NCI-H1417 treated with DMSO at 0.1 percent for 48 hours (cell line): ENCODE results near the gene CSMD2.

Experiments used
- DNase-seq: peaks from one replicate; lab custom pipeline; 2025; lab: John Stamatoyannopoulos, UW

CSMD2 gene

DNA sequence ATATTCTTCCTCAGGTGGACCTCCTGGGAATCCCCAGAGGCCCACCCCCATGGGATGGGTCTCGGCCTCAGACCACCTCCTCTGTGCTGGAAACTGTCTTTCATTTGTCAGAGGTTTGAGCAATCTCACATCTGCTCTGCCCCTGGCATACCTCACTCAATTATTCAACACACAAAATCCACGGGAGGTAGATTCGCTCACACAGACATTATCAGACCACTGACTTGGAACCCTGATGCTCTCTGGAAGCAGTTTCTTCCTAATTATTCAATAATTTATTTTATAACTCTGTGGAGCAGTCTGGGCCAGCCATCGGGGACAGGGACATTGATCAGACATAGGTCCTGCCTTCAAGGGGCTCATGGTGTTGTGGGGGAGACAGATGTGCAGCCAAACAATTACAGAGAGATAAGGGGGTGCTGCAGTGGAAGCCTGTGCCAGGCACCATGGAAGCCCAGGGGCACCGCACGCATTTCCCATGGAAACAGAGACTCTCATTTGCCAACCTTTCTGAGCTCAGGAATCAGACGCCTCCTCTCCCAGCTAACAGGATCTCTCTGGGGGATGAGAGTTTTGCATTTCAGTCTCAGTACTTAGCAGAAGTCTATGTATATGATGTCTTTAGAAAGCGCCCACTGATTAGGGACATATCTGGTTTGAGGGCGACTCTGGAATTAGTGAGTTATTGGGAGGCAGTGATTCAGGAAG lies 204.7 kb downstream of the CSMD2 start:
- no peak for DNase-seq

DNA sequence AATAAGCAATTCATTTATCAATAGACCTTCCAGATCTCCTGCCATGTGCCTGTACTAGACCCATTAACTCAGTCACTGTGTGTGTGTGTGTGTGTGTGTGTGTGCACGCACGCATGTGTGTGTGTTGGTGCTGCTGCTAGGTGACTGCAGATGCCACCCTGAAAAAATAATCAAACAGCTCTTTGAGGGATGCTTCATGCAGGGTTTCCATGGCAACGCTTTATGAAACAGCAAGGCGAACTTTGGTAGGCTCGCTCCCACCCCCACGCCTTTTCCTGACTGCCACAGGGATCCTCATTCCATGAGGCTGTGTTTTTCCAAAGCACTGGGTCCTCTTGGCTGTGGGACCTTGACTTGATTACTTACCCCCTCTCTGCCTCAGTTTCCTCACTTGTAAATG lies 207.2 kb downstream of the CSMD2 start:
- no peak for DNase-seq

DNA sequence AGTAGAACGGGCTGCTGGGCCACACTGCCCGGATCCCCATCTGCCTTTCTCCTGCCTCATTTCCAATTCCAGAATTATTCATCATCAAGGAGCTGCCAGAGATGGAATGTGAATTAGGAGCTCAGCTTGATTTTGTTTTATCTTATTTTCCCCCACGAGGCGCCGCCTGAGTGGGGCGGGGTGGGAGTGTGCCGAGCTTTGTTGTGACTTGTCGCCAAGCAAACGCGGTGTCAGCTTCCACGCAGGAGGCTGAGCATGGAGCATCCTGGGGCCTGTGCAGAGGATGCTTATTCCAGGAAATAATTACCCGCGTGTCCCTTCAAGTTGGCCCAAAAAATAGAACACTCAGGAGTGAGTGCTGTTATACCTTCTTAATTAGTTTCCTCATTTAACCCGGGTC lies 209.9 kb downstream of the CSMD2 start:
- no peak for DNase-seq

DNA sequence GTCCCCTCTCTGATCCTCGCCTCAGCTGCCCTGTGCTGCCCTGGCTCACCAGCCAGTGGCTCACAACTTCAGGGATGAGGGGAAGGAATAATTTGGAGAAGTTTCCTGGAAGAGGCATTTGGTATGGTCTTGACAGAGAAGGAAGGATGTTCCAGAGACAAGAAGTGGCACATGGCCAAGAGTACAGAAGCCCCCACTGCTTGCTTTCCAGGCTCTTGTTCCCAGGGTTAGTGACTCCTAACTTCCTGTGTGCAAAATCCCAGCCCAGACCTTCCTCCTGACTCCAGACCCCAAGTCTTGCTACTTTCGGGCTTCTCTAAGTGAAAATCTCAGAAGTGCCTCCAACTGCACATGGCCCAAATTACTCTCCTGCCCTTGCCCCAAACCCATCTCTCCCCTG lies 215.5 kb downstream of the CSMD2 start:
- no peak for DNase-seq

DNA sequence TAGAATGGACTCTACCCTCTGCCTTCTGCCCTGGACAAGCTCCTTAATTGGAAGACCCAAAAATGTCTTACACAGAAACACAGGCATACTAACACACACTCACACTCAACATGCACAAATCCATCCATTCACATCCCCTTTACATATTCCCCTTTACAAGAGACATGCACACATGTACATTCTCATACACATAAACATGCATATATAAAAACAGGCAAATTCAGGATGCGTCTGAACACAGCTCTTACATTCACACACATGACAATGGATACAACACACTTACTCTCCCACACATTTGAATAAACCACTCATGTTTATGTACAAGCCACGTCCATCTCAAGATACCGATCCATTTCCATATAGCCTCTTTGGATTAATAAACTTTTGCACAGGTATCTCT lies 216.7 kb downstream of the CSMD2 start:
- no peak for DNase-seq

DNA sequence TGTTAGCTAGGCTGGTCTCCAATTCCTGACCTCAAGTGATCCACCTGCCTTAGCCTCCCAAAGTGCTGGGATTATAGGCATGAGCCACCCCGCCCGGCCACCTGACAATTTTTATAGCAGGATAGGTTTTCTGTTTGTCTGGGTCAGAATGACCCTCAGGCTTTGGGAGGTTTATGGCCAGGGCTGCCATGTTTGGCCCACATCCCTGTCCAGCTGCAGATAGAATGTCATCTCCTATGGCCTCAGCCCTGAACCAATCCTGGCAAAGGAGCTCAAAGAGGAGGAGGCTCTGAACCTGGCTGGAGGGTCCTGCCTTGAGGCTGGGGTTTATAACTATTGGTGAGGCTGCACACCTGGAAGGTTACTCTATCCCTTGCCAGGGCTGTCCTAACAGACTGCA lies 218.2 kb downstream of the CSMD2 start:
- no peak for DNase-seq

DNA sequence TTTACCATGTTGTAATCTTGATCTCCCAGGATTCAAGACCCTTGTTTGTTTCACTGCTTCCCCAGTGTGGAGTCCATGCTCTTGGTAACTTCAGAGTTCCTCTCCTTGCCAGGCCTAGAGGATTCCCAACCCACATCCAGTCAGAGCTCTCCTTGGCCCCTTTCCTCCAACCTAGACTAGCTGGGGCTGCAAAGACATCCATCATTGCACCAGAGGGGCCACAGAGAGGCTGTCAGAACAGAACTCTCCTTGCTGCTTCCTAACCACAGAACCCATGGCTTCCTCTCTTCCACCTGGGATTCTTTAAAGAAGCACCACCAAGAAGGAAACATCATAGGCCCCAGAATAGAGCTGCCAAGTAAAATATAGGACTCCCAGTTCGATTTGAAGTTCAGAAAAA lies 220.2 kb downstream of the CSMD2 start:
- DNase-seq = no peak

DNA sequence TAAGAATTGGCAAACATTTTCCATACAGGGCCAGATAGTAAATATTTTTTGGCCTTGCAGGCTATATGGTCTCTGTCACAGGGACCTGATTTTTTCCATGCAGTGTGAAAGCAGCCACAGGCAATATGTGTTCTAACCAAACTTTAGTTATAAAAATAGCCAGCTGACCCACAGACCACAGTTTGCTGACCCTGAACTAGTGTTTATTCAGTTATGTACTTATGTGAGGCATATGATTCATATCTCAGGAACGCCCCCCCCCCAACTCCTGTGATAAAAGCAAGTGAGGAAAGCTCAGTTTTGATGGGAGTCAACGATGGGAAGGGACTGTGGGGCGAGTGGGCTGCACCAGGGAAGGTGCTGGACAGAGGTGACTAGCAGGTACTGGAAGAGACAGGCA lies 221.1 kb downstream of the CSMD2 start:
- DNase-seq = no peak

DNA sequence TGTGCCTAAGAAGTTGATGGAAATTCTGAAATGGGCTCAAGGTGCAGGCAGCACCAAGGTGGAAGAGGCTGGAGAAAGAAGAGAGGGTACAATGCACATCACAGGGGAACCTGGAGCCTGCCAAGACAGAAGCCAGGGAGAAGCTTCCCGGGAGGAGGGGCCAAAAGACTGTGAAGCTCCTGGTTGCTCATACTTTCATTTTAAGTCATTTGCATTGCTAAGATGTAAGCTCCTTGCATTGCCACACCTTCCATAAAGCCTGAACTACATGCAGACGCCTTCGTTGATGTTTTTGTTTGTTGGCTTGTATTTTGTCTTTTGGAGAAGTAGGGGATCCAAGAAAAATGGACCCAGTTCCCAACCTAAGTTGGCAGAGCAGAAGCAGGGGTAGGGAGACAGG lies 232.2 kb downstream of the CSMD2 start:
- DNase-seq = no peak

DNA sequence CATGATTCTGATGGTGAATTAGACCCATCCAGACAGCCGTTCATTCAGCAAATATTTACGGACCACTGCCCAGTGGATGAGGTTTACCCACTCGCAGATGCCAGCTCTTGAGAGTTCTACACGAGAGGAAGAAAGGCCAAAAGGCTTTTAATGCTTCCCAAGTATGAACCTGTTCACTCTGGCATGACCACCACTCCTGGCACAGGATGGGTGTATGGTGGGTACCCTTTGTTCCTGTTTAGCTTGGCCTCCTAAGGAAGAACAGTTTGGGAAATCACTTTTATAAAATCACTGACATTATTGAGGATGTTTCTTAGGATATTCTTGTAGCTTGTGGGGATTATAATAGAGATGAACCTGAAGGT lies 233.9 kb downstream of the CSMD2 start:
- no peak for DNase-seq

DNA sequence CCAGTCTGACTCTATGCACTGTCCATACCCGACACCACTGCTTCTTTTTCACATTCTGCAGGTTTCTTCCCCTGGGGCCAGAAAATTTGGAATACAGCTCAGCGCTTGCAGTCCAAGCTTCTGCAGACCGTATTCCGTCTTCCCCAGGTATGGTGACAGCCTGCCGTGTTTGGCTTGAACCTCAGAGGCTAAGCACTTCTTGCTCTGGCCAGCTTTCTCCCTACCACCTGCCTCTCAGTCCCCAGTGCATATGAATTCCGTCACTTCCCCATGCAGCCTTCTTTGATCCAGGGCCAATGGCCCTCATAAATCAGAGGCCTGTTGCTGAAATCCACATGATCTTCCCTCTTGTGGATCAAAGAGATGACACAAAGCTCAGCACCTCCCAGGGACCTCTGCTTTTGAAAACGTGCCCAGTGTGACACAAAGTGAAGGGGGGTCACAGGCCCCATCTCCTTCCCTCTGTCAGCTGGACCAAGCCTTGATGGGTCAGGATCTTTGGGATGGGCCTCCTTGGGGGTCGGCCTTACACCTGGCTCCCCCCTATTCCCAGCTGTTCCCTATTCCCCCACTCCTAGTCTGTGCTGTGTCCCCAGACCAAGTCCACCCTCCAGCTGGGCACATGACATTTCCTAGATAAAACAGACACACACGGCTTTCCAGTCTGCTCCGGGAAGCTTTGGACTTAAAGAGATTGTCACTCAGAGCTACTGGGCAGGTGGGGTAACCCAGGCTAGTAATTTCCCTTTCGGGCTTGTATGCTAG lies 234.5 kb downstream of the CSMD2 start:
- no peak for DNase-seq

DNA sequence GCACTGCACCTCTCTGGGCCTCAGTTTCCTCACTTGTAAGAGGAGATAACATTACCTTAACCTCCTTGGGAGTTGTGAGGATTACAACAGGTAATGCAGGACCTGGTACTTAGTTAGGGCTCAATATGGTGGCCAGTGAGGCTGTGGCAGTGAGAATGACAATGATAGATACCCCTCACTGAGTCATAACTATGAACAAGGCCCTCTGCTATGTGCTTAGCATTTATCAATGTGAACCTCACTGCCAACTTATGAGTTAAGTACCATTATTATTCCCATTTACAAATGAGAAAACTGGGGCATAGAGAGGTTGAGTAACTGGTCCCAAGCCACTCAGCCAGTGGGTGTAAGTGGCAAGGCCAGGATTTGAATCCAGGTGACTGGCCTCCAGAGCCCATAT lies 236.8 kb downstream of the CSMD2 start:
- no peak for DNase-seq

DNA sequence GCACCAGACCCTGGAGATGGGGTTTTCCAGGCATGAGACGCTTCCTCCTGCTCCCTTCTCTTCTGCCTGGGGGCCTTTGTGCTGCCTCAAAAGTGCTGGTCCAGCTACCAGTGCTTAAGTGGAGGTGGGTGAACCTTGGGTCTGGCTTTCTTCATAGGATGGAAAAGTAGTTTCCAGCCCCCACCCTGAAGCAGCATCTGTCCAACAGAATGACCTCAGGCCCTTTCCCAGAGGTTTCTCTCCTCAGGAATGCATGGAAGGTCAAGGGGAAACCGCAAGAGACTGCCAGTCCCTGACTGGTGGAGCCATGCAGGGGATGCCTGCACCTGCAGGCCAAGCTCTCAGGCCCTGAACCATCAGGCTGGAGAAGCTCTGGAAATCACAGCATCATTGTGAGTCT lies 237.3 kb downstream of the CSMD2 start:
- no peak for DNase-seq

DNA sequence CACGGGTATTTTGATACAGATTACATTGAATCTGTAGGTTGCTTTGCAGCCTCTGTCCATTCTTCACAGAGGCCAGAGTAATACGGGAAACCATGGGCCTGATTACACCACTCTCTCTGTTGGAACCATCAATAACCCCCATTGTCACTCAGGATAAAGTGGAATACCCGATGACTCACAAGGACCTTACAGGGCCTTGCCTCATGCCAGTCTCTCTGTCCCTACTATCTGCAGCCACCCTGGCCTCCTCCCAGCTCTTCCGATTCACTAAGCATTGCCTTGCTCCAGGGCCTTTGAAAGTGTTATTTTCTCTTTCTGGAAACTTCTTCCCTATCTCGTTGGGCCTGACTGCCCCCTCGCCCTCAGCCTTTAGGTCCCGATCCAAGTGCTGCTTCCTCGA lies 239.4 kb downstream of the CSMD2 start:
- no peak for DNase-seq

DNA sequence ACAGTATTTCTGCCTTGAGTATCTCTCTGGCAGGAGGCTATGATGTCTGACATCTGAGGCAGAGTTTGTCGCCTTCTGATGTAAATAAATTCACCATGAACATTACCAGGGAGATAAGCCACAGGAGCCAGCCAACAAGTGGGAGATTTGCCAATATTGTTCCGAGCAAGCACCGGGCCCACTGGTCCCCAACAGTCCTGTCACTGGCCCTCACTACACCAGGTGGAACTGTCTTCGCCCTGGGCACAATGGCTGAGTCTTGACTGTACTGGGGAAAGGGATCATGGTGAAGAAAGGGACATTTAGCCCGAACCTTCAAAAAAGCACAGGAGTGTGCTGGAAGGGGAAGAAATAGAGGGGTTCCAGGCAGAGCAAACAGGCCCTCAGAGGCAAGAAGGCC lies 243.7 kb downstream of the CSMD2 start:
- no peak for DNase-seq

DNA sequence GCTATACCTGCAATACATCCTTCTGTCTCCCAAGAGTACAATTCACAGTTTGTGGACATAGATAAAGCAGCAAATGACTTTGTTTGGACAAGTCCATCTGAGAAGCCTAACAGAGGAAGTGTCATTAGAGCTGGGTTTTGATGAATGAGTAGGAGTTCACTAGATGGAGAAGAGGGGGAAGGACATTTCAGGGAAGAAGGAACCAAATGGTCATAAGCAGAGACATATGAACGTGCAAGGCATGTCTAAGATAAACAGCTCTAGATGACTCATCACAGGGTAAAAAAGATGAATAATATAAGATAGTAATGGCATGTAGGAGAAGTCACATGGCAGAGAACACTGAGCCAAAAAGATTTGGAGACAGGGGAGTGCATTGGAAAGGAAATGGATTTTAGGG lies 246.7 kb downstream of the CSMD2 start:
- no peak for DNase-seq

DNA sequence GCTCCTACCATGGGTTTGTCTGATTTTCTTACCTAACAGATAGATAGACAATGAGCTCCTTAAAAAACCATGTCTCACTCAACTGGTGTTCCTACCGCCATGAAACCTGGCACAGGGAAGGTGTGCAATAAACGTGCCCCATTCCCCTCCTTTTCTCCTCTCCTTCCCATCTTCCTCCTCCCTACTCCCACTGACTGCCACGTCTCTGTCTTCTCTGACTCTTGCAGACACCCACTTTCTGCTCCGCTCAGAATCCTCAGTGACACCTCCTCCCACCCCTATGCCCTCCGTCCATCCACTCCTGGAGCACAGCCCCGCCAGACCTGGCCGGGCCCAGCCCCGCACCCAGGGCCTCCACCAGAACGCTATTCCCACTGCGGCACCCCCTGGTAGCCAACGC lies 248.2 kb downstream of the CSMD2 start:
- no peak for DNase-seq

DNA sequence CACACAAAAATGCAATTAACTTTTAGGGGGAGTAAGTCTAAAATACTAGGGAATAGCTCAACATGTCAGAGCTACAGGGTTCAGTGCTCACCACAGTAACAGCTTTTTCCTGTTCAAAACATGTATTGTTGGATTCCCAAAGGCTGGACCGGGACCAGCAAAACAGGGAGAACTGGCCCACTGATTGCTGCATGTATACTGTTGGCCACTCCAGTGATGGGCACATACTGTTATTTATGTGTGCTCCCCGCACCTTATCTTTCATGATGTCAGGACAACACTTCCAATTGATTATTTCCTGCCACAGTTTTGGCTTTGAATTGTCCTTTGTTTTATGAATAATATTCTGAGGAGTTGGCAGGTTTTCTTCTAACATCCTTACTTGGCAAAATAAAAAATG lies 250.5 kb downstream of the CSMD2 start:
- DNase-seq = no peak

DNA sequence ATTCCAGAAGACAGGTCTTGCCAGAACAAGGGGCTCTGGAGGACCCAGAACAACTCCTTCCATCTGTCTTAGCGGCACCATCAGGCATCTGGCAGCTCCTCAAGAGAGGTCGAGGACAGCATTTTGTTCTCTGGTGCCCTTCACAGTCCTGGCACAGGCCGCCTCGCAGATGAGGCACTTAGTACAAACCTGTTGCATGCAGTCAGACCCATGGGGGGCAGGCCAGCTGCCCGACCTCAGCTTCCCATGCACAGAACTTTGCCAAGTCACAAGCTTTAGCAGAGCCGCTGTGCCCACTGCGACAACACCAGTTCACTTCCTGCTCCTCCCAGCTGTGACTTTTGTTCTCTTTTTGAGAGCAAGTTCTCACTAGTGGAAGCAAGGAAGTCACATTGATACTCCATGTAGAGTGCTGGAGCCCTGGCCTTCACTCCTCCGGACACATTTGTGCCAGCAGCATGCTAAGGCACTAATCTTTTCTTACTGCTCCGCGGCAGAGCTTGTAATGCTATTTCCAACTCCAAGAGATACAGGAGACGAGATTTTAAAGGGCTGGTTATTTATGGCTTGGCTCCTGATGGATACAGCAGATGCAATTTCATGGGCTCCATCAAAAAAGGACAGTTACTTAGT lies 256.6 kb downstream of the CSMD2 start:
- DNase-seq = no peak

DNA sequence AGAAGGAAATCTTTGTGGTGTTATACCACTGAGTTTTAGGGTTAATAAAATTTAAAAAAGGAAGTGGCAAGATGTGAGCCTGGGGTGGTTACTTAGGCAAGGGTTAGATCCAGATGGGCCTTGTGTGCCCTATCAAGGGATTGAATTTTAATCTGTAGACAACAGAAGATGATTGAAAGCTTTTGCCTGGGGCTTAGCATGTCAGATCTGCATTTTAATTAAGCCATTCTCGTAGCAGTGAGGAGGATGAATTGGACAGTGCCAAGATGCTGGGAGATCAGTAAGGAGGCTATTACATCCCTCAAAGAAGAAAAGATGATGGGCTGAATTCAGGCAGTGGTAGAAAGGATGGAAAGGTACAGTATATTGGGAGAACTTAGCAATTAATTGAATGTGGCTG lies 258.9 kb downstream of the CSMD2 start:
- no peak for DNase-seq

DNA sequence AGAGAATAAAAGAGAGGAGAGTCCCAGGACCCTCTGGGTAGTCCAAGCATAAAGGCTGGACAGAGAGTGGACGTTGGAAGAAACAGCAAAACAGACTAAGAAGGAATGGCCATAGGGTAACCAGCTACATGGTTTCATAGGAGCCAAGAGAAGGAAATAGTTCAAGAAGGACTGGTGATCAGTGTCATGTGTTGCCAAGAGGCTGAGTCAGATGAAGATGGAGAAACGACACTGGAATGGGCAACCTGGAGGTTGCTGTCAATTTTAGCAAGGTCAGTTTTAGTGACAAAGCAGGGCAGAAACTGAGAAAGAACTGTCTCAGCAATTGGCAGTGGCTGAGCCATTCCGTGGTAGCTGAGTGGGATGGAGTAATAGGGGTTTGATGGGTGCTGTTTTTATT lies 259.8 kb downstream of the CSMD2 start:
- no peak for DNase-seq

DNA sequence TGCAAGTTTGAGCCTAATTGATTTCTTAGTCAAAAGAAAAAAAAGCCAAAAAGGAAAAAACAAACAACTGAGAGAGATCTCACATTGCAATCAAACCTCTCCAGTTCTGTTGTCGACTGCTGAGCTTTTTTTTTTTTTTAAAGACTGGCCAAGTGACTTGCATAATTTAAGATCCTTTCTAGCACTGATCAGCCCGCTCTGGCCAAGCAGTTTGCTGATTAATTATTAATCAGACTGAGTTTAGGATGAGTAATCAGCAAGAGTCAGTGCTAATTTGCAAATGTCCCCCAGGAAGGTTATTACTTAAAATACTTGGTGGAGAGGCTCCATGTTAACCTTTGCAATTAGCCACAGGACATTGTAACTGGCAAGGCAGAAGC lies 261.8 kb downstream of the CSMD2 start:
- DNase-seq = no peak

DNA sequence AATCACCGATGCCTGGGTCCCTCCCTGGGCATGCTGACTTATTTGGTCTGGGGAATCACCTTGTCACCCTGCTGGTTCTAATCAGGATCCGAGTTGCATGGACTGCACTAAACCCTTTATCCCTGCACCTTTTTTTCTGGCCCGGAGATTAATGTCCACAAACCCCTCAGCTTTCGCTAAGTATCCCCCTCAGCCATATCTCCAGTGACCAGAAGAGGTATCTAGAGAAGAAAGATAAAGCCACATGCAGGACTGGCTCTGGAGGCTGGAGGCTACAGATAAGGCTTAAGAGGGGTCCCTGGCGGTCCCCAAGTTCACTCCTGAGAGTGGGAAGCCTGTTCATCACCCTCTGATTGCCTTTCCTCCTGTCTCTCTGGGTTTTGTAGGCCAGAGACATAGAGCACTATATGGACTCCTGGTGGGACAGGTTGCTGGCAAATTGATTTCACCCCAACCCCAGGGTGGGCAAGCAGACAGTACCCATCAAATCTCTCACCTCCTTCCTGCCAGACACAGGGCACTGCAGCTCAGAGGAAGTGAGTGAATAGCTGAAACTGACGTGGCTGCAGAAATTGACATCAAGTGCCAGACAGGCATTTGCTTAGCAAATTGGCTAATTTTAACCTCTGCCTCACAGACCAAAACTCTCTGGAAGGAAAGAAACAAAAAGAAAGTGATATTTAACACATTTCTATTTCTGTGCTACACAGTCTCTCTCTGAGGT lies 262.4 kb downstream of the CSMD2 start:
- no peak for DNase-seq
